T1000 (cell line): Measurements from ENCODE around the gene AURKB.
"Not testable (repeated sequence)": the region's sequence is repeated elsewhere in the genome, so short reads cannot be mapped to it uniquely, and the experiment has no call there.

Experiments
- DNase-seq: peaks from one replicate; lab custom pipeline; 2025; ENCODE audit warnings: mixed read lengths; lab: John Stamatoyannopoulos, UW

AURKB gene

DNA sequence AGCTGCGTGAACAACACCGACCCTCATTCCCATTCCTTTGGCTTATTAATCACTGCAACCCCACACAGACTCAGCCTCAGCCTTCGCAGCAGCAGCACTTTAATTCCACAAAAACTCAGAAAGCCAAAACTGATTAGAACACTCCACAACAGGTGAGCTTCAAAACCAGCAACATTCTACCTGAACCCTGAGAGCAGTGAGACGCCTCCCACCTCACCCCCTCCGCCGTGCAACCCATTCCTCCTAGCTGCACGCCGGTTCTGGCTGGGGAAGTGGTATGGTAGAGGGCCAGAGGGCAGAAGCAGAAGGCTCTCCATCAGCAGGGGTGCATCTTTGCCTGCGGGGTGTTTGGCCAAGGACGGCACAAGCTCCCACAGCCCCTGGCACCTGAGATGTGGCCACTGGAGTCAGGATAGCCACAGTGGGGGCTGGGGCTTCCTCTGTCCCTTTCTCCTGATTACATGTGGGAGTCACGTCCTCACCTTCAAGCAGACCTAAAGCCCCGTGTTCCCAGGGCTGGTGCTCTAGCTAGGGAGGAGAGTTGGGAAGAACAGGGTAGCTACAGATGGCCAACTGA is 22.0 kb downstream of the AURKB start:
- DNase-seq = no peak

DNA sequence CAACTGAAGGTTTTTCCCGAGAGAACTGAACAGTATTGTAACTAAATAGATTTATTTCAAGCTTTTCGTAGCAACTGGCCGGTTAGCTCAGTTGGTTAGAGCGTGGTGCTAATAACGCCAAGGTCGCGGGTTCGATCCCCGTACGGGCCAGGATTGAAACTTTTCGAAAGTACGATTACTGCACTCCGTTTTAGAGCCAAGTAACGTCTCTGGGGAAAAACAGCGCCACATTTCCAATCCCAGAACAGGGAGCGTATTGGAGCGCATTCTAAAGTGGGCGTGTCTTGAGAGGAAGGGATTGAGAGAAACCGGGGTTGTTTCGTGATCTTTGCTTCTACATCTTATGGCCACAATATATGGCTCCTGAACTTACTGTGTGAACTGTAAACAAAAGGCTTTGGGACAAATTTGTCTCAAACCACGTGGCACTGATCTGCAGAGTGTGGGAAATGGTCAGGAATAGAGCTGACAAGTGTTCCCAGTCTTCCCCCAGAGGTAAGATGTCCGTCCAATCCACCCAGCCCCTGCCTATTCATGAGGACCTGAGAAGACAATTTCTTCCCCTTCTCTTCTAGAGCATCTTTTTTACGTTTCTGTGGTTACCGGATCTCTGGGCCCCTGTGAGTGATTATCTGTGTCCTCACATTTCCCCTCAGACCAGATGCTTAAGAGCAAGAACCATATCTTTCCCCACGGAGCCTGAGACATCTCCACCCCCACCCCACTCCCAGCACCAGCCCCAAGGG is 22.7 kb downstream of the AURKB start:
- DNase-seq = peak; percentile 96

GRCh38 chr17:8186787-8187516 is 23.4 kb downstream of the AURKB start:
- peak; percentile 96 for DNase-seq

- no peak for DNase-seq
Observed at GRCh38 chr17:8186446-8186786, 24.0 kb downstream of the AURKB start.

DNA sequence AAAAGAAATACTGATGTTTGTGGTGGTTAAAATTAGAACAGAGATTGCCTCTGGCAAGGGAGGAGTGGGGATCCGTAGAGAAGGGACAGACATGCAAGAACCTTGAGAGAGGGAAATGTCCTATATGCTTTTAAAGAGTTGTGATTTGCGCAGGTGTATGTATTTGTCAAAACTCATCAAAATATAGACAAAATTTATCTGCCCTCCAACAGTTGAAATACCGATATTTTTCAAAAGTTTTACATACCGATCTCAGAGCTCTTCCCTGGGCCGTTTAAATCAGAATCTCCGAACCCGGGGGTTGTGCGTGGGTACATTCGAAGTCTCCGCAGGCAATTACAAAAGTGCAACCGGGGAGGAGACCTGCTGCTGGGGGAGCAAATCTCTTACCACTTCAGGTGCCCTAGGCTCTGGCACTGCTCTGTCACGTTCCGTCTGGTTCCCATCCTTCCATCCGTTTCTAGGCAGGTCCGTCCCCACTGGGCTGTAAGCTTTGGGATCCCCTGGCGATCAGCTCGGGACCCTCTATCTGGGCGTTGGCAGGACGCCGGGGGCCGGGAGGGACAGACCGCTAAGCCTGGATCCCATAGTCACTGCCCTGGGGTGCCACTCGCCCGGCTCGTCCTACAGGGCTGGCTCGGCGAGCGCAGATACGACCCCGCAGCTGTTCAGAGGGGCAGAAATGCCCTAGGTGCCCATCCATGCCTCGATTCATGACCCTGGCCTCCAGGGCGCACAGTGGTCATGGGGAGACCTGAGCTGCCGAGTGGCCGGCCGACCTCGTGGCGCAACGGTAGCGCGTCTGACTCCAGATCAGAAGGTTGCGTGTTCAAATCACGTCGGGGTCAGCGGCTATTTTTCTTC is 24.6 kb downstream of the AURKB start:
- DNase-seq = peak; percentile 87

DNA sequence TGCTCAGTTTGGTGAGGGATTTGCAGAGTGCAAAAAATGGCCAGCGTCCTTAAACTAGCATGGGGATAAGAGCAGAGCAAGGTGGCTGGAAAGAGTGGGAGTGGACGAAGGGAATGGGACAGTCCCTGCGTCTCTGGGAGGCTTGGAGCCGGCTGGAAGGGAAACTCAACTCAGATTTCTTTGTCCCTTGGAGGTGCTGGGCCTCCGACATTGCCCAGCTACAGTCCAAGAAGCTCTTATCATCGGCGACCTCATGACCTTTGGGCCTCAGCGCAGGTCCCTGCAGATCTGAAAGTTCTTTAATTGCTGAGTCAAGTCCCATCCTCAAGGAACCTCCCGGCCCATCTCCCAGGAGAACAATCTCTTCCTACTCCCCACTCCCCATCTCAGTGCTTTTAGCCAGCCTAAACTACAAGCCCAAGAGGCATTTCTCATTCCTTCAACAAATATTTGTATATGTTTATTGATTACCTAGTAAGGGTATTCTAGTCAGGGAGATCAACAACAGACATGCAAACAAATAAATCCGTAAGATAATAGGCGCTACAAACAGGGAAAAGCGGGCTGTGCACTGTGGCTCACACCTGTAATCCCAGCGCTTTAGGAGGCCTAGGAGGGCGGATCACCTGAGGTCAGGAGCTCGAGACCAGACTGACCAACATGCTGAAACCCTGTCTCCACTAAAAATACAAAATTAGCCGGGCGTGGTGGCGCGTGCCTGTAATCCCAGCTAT is 33.2 kb downstream of the AURKB start:
- no peak for DNase-seq

- DNase-seq = peak; percentile 72
Observed at GRCh38 chr17:8176197-8176940, 34.0 kb downstream of the AURKB start, which contains the start of gene TMEM107. TSS of gene TMEM107 (minus strand) at chr17:8176380. CDS start at chr17:8176286, 94 bp downstream.

GRCh38 chr17:8175795-8176196 is 34.6 kb downstream of the AURKB start:
- DNase-seq = peak; percentile 29

- no peak for DNase-seq
Observed at GRCh38 chr17:8173871-8174322, 36.5 kb downstream of the AURKB start.

DNA sequence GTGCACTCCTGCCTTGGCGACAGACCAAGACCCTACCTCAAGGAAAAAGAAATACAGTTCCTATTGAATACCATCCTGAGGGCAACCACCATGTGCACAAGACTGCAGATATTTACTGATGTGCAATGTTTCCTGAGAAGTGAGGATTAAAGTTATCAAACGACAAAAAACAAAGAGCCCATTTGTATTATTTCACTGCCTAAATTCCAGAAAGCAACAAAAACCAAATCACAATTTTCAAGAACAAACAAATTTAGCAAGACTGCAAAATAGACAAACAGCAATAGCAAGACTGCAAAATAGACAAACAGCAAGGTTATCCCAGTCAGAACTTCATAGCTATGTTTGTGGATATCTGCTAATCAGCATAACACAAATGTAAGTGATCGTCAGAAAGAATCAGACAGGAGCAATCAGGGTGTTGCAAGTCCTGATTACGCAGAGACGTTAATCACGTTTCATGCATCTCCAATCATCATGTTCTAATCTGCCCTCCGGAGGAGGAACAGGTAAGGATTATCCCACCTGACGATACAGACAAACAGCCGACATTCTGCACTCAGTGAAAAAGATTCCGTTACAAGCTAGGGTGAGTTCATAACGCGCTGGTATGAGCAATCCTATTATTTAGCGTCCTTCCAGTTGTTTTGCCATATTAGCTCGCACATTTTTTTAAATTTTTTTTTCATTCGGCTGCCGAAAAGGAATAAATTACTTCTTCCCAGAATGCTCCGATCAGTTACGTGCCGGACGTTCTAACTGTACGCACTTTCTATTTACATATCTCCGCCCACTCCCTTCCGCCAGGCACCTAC is 37.1 kb downstream of the AURKB start:
- DNase-seq = peak; percentile 83

DNA sequence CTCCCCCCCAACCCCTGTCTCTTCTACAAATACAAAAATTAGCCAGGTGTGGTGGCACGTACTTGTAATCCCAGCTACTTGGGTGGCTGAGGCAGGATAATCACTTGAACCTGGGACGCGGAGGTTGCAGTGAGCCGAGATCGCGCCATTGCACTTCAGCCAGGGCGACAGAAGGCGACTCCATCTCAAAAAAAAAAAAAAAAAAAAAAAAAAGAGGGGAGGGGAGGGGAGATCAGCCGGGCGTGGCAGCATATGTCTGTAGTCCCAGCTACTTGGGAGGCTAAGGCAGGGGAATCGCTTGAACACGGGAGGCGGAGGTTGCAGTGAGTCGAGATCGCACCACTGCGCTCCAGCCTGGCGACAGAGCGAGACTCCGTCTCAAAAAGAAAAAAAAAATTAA is 40.2 kb downstream of the AURKB start:
- DNase-seq = not testable (repeated sequence)

DNA sequence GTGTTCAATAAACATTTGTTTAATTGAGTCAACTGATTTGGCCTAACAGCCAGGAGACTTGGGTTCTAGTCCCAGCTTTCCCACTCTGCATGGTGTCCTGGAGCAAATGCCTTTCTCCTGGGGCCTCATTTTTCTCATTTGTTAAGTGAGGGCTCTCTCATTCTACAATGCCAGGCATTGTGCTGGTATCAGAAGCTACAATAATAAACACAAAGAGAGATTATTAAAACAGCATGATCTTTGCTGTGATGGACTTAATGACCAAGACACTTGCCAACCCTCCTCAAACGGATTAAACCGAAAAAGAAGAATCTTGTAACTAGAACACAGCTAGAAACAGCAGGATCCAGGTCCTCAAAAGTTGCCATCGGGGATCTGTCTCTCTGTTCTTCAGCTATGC is 42.8 kb downstream of the AURKB start:
- DNase-seq = no peak

- no peak for DNase-seq
Observed at GRCh38 chr17:8166731-8167130, 43.6 kb downstream of the AURKB start.

- no peak for DNase-seq
Observed at GRCh38 chr17:8164815-8165131, 45.6 kb downstream of the AURKB start.

GRCh38 chr17:8163978-8164814 is 46.2 kb downstream of the AURKB start:
- no peak for DNase-seq

GRCh38 chr17:8162997-8163977 is 47.1 kb downstream of the AURKB start:
- no peak for DNase-seq

- peak; percentile 62 for DNase-seq
Observed at GRCh38 chr17:8162233-8162996, 48.0 kb downstream of the AURKB start, which contains the start of gene VAMP2. TSS of gene VAMP2 (minus strand) at chr17:8162948. CDS start at chr17:8162879, 69 bp downstream.
